ENCODE results near the gene ZNF280B. TPM values are rescaled to one million over a fixed set of nuclear protein-coding genes. Genes with fewer than 3 reads are reported as not detected.

ZNF280B gene
- total RNA-seq, 4 donors from 2014 or later, result 0.10 to 0.78 (median 0.29) TPM

GRCh38 chr22:22520667-22521602 lies 12.4 kb upstream of the ZNF280B start:
- no peak for ATAC-seq
- intact Hi-C loops (cut with DNase I; ENCODE audit: low total_unique reads) (no loop called here), in situ Hi-C loops (cut with MboI; ENCODE audit: low sequenced_read_pairs in 4 of 4) (no loop called here)
- no peaks in the 10 kb centered on the region for H3K36me3 ChIP-seq
- no peak overlapping the region for H3K27ac ChIP-seq
- no peaks in the 10 kb centered on the region for H3K4me1 ChIP-seq
- H3K9me3 ChIP-seq, result no peaks in the 10 kb centered on the region
- H3K27me3 ChIP-seq, result peaks cover 0 to 2% (median 0%) of the 10 kb centered on the region in 3 donors
- TF ChIP-seq, protein P1, sequence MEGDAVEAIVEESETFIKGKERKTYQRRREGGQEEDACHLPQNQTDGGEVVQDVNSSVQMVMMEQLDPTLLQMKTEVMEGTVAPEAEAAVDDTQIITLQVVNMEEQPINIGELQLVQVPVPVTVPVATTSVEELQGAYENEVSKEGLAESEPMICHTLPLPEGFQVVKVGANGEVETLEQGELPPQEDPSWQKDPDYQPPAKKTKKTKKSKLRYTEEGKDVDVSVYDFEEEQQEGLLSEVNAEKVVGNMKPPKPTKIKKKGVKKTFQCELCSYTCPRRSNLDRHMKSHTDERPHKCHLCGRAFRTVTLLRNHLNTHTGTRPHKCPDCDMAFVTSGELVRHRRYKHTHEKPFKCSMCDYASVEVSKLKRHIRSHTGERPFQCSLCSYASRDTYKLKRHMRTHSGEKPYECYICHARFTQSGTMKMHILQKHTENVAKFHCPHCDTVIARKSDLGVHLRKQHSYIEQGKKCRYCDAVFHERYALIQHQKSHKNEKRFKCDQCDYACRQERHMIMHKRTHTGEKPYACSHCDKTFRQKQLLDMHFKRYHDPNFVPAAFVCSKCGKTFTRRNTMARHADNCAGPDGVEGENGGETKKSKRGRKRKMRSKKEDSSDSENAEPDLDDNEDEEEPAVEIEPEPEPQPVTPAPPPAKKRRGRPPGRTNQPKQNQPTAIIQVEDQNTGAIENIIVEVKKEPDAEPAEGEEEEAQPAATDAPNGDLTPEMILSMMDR (IDR thresholded peaks at IDR 0.05 in 4 of 5, conservative IDR thresholded peaks at IDR 0.05 in 1 of 5), result no peak
- TF ChIP-seq POLR2A (IDR thresholded peaks at IDR 0.05), result no peak
- DNase-seq, result no peak
- no peak overlapping the region for H3K4me3 ChIP-seq

DNA sequence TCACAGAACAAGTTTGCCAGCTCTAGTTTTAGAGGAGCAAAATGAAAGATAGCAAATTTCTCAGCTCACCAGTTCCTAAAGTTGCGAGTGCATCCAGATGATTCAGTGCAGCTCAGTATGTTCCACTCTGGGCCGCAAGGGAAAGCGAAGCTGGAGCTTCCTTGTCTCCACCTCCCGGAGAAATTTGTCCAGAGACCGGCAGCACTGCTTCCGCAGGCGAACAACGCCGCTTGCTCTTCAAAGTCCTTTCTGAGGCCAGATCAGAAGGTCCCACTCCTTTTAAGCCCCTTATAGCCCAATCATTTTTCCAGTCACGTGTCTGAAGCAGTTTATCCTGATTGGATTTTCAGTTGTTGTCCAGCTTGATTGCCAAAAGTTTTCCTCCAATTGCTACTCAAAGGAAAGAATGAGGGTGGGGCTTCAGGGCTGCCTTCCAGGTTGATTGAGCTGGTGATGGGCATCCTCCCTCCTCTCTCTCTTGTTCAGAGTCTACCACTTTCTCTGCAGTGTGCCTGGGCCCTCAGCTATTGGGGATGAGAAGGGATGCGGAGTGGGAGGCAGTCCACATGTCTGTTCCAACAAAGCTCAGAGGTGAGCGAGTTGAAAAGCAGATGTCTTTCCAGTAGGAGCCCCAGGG lies 11.6 kb upstream of the ZNF280B start, which contains the start of gene ZNF280A:
TSS of gene ZNF280A (minus strand) at position 251 of the 637 bp plus-strand sequence. CDS start 4,640 bp downstream, outside the sequence.
- no peaks in the 10 kb centered on the region for H3K9me3 ChIP-seq
- DNase-seq (peak in 1 of 2 donors; percentile 7), ATAC-seq (no peak)
- H3K27ac ChIP-seq, result no peak within 1 kb of the TSS
- H3K36me3 ChIP-seq, result no peaks in the 10 kb centered on the region
- H3K27me3 ChIP-seq, result peaks cover 0 to 3% (median 0%) of the 10 kb centered on the region in 3 donors
- no peaks in the 10 kb centered on the region for H3K4me1 ChIP-seq
- no peak within 1 kb of the TSS for H3K4me3 ChIP-seq
- in situ Hi-C loops (cut with MboI; ENCODE audit: low sequenced_read_pairs in 4 of 4) (no loop called here), intact Hi-C loops (cut with DNase I; ENCODE audit: low total_unique reads) (no loop called here)
- TF ChIP-seq, protein P1 (IDR thresholded peaks at IDR 0.05 in 4 of 5, conservative IDR thresholded peaks at IDR 0.05 in 1 of 5), result no peak
- TF ChIP-seq POLR2A (IDR thresholded peaks at IDR 0.05), result no peak

DNA sequence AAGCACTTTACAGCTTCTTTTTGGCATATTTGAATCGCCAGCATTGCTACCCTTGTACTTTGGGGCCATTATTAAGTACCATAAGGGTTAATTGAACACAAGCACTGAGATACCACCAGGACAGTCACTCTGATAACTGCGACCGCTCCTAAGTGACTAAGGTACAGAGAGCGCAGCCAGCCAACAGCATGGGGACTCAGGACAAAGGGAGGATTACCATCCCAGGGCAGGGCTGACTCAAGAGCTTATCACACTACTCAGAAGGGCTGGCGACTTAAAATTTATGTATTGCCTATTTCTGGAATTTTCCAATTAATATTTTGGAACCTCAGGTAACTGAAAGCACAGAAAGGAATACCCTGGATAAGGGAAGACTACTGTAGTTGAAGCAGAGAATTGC lies 11.0 kb upstream of the ZNF280B start:
- Histone ChIP-seq H3K27ac (no peak overlapping the region), H3K36me3 (no peaks in the 10 kb centered on the region), H3K27me3 (peaks cover 0 to 5% (median 0%) of the 10 kb centered on the region in 3 donors), H3K4me1 (no peaks in the 10 kb centered on the region), H3K4me3 (no peak overlapping the region), H3K9me3 (no peaks in the 10 kb centered on the region)
- in situ Hi-C loops (cut with MboI; ENCODE audit: low sequenced_read_pairs in 4 of 4), result no loop called here
- intact Hi-C loops (cut with DNase I; ENCODE audit: low total_unique reads), result no loop called here
- ATAC-seq (no peak), DNase-seq (no peak)
- no peak for TF ChIP-seq POLR2A (IDR thresholded peaks at IDR 0.05)
- TF ChIP-seq, protein P1 (IDR thresholded peaks at IDR 0.05 in 4 of 5, conservative IDR thresholded peaks at IDR 0.05 in 1 of 5), result no peak

DNA sequence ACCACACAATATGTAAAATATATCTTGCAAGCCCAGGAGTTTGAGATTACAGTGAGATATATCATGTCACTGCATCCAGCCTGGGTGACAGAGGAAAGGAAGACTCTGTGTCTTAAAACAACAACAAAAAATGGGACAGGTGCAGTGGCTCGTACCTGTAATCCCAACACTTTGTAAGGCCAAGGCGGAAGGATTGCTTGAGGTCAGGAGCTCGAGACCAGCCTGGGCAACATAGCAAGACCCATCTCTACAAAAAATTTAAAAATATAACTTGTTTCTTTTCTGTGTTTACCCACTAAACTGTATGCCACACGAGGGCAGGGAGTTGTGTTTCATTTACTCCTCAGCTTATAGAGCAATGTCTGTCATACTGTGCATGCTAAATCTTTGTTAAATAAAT lies 8.4 kb upstream of the ZNF280B start:
- no peak for TF ChIP-seq POLR2A (IDR thresholded peaks at IDR 0.05)
- TF ChIP-seq, protein P1 (IDR thresholded peaks at IDR 0.05 in 4 of 5, conservative IDR thresholded peaks at IDR 0.05 in 1 of 5), result no peak

More for the DNA sequence above, 8.4 kb upstream of the ZNF280B start:
- Histone ChIP-seq H3K36me3 (no peaks in the 10 kb centered on the region), H3K4me1 (no peaks in the 10 kb centered on the region), H3K9me3 (no peaks in the 10 kb centered on the region), H3K27ac (no peak overlapping the region), H3K4me3 (no peak overlapping the region), H3K27me3 (peaks cover 0 to 8% (median 6%) of the 10 kb centered on the region in 3 donors)
- in situ Hi-C loops (cut with MboI; ENCODE audit: low sequenced_read_pairs in 4 of 4) (no loop called here), intact Hi-C loops (cut with DNase I; ENCODE audit: low total_unique reads) (no loop called here)
- no peak for ATAC-seq
- DNase-seq, result no peak
